ENCODE data around the gene UPK3BL2.
"Not testable (repeated sequence)": the region's sequence is repeated elsewhere in the genome, so short reads cannot be mapped to it uniquely, and the experiment has no call there.

UPK3BL2 gene

GRCh38 chr7:102543596-102543995, at the start of gene UPK3BL2:
UPK3BL2 (minus strand) TSS chr7:102543696; CDS start chr7:102543636, 60 bp downstream.
- H3K4me2 ChIP-seq, H3K4me3 ChIP-seq, H4K20me1 ChIP-seq, H3K27me3 ChIP-seq, H3K27ac ChIP-seq, H3K36me3 ChIP-seq, H3K9ac ChIP-seq, H3K9me3 ChIP-seq, H3K4me1 ChIP-seq: not testable (repeated sequence)

GRCh38 chr7:102592477-102593019, 49.1 kb upstream of the UPK3BL2 start:
- not testable (repeated sequence) for H3K27ac ChIP-seq, H3K9me3 ChIP-seq, H3K4me1 ChIP-seq, H3K27me3 ChIP-seq, H3K36me3 ChIP-seq, H4K20me1 ChIP-seq, H3K4me3 ChIP-seq, H3K9ac ChIP-seq, H3K4me2 ChIP-seq

GRCh38 chr7:102589857-102590256, 46.4 kb upstream of the UPK3BL2 start:
- H3K36me3 ChIP-seq, H3K27me3 ChIP-seq, H3K4me3 ChIP-seq, H3K27ac ChIP-seq, H3K4me1 ChIP-seq, H3K9me3 ChIP-seq, H3K4me2 ChIP-seq, H4K20me1 ChIP-seq, H3K9ac ChIP-seq: not testable (repeated sequence)

- not testable (repeated sequence) for H3K4me1 ChIP-seq, H3K27ac ChIP-seq, H3K4me2 ChIP-seq, H4K20me1 ChIP-seq, H3K36me3 ChIP-seq, H3K9me3 ChIP-seq, H3K9ac ChIP-seq, H3K27me3 ChIP-seq, H3K4me3 ChIP-seq
Observed at GRCh38 chr7:102583495-102583894, 40.0 kb upstream of the UPK3BL2 start.

GRCh38 chr7:102581722-102582121, 38.2 kb upstream of the UPK3BL2 start:
- not testable (repeated sequence) for H3K36me3 ChIP-seq, H3K4me2 ChIP-seq, H3K4me3 ChIP-seq, H3K27ac ChIP-seq, H3K27me3 ChIP-seq, H3K9ac ChIP-seq, H4K20me1 ChIP-seq, H3K9me3 ChIP-seq, H3K4me1 ChIP-seq

- H3K36me3 ChIP-seq, H3K27ac ChIP-seq, H3K9ac ChIP-seq, H3K4me1 ChIP-seq, H4K20me1 ChIP-seq, H3K9me3 ChIP-seq, H3K27me3 ChIP-seq, H3K4me2 ChIP-seq, H3K4me3 ChIP-seq: not testable (repeated sequence)
Observed at GRCh38 chr7:102578486-102578885, 35.0 kb upstream of the UPK3BL2 start.

- not testable (repeated sequence) for H4K20me1 ChIP-seq, H3K36me3 ChIP-seq, H3K9ac ChIP-seq, H3K9me3 ChIP-seq, H3K4me2 ChIP-seq, H3K27ac ChIP-seq, H3K4me1 ChIP-seq, H3K27me3 ChIP-seq, H3K4me3 ChIP-seq
Observed at GRCh38 chr7:102577315-102578240, 34.1 kb upstream of the UPK3BL2 start.

GRCh38 chr7:102576363-102576762, 32.9 kb upstream of the UPK3BL2 start:
- not testable (repeated sequence) for H3K9ac ChIP-seq, H3K27ac ChIP-seq, H4K20me1 ChIP-seq, H3K9me3 ChIP-seq, H3K36me3 ChIP-seq, H3K4me2 ChIP-seq, H3K27me3 ChIP-seq, H3K4me3 ChIP-seq, H3K4me1 ChIP-seq

GRCh38 chr7:102574607-102575006, 31.1 kb upstream of the UPK3BL2 start:
- not testable (repeated sequence) for H3K4me1 ChIP-seq, H3K36me3 ChIP-seq, H3K4me3 ChIP-seq, H3K4me2 ChIP-seq, H3K27me3 ChIP-seq, H4K20me1 ChIP-seq, H3K9me3 ChIP-seq, H3K9ac ChIP-seq, H3K27ac ChIP-seq

- H3K36me3 ChIP-seq, H3K9me3 ChIP-seq, H3K4me1 ChIP-seq, H3K4me2 ChIP-seq, H3K27me3 ChIP-seq, H4K20me1 ChIP-seq: not testable (repeated sequence)
- Histone ChIP-seq H3K4me3 (peak within 1 kb of the TSS; percentile 70), H3K27ac (peak within 1 kb of the TSS; percentile 72), H3K9ac (peak within 1 kb of the TSS; percentile 80)
Observed at GRCh38 chr7:102572261-102573239, 29.1 kb upstream of the UPK3BL2 start, which contains the start of gene POLR2J3. POLR2J3 (minus strand) TSS chr7:102572583; CDS start chr7:102572521, 62 bp downstream.

- not testable (repeated sequence) for H3K27ac ChIP-seq, H3K9me3 ChIP-seq, H3K4me1 ChIP-seq, H3K27me3 ChIP-seq, H3K9ac ChIP-seq, H3K4me2 ChIP-seq, H3K4me3 ChIP-seq, H4K20me1 ChIP-seq, H3K36me3 ChIP-seq
Observed at GRCh38 chr7:102568620-102569019, 25.1 kb upstream of the UPK3BL2 start.

GRCh38 chr7:102550808-102551422, 7.4 kb upstream of the UPK3BL2 start, which contains the start of gene SPDYE2:
SPDYE2 (plus strand) TSS chr7:102551226; CDS start chr7:102553256, 2,030 bp downstream.
- H3K9me3 ChIP-seq, H3K4me3 ChIP-seq, H4K20me1 ChIP-seq, H3K9ac ChIP-seq, H3K27ac ChIP-seq, H3K36me3 ChIP-seq, H3K27me3 ChIP-seq, H3K4me1 ChIP-seq, H3K4me2 ChIP-seq: not testable (repeated sequence)

- H3K4me1 ChIP-seq, H3K27me3 ChIP-seq, H3K4me2 ChIP-seq, H3K9ac ChIP-seq, H3K27ac ChIP-seq, H4K20me1 ChIP-seq, H3K9me3 ChIP-seq, H3K36me3 ChIP-seq, H3K4me3 ChIP-seq: not testable (repeated sequence)
Observed at GRCh38 chr7:102546353-102546752, 2.9 kb upstream of the UPK3BL2 start.

- not testable (repeated sequence) for H3K27me3 ChIP-seq, H3K4me3 ChIP-seq, H3K27ac ChIP-seq, H3K36me3 ChIP-seq, H3K9ac ChIP-seq, H3K9me3 ChIP-seq, H4K20me1 ChIP-seq, H3K4me1 ChIP-seq, H3K4me2 ChIP-seq
Observed at GRCh38 chr7:102545288-102545687, 1.8 kb upstream of the UPK3BL2 start.

Measured in BLaER1 (cell line).